ENCODE results near the gene RPL36.

The RPL36 gene

DNA sequence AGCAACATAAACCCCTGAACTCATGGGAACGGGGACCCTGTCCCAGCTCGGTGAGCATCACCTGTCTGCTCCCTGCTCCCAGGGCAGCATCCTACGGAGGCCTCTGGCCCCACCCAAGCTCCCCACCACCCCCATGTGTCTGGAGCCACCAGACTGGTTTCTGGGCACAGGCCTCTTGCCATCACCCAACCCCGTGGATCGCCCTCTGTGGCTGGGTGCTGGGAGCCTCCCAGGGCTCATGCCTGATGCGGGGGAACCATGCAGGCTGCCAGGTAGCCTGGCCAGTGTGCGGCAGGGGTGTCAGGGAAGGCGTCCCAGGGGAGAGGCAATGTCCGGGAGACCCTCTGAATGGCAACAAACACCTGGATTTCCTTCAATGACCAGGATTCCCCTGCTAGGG is 12.5 kb upstream of the RPL36 start:
- H3K9me3 ChIP-seq = no peaks in the 10 kb centered on the region
- H3K27me3 ChIP-seq = no peaks in the 10 kb centered on the region
- peaks cover 0 to 13% (median 0%) of the 10 kb centered on the region in 3 donors for H3K36me3 ChIP-seq
- no peak overlapping the region for H3K27ac ChIP-seq
- intact Hi-C loops (cut with DNase I; ENCODE audit: low total_unique reads) = no loop called here
- H3K4me3 ChIP-seq = no peak overlapping the region
- DNase-seq = no peak
- TF ChIP-seq, protein P1, sequence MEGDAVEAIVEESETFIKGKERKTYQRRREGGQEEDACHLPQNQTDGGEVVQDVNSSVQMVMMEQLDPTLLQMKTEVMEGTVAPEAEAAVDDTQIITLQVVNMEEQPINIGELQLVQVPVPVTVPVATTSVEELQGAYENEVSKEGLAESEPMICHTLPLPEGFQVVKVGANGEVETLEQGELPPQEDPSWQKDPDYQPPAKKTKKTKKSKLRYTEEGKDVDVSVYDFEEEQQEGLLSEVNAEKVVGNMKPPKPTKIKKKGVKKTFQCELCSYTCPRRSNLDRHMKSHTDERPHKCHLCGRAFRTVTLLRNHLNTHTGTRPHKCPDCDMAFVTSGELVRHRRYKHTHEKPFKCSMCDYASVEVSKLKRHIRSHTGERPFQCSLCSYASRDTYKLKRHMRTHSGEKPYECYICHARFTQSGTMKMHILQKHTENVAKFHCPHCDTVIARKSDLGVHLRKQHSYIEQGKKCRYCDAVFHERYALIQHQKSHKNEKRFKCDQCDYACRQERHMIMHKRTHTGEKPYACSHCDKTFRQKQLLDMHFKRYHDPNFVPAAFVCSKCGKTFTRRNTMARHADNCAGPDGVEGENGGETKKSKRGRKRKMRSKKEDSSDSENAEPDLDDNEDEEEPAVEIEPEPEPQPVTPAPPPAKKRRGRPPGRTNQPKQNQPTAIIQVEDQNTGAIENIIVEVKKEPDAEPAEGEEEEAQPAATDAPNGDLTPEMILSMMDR (IDR thresholded peaks at IDR 0.05) = no peak
- peaks cover 0 to 21% (median 14%) of the 10 kb centered on the region in 4 donors for H3K4me1 ChIP-seq

GRCh38 chr19:5678071-5678718 is 11.9 kb upstream of the RPL36 start:
- H3K36me3 ChIP-seq = peaks cover 0 to 13% (median 0%) of the 10 kb centered on the region in 3 donors
- DNase-seq = no peak
- intact Hi-C loops (cut with DNase I; ENCODE audit: low total_unique reads) = no loop called here
- no peak overlapping the region for H3K27ac ChIP-seq
- TF ChIP-seq, protein P1 (IDR thresholded peaks at IDR 0.05) = no peak
- no peak overlapping the region for H3K4me3 ChIP-seq
- H3K27me3 ChIP-seq = no peaks in the 10 kb centered on the region
- H3K4me1 ChIP-seq = peaks cover 0 to 21% (median 14%) of the 10 kb centered on the region in 4 donors
- H3K9me3 ChIP-seq = no peaks in the 10 kb centered on the region

- H3K4me1 ChIP-seq = peaks cover 0 to 21% (median 14%) of the 10 kb centered on the region in 4 donors
- intact Hi-C loops (cut with DNase I; ENCODE audit: low total_unique reads) = no loop called here
- peaks cover 0 to 13% (median 0%) of the 10 kb centered on the region in 3 donors for H3K36me3 ChIP-seq
- no peak for DNase-seq
- TF ChIP-seq, protein P1 (IDR thresholded peaks at IDR 0.05) = no peak
- peak overlapping the region; percentile 87 to 92 for H3K27ac ChIP-seq
- peak overlapping the region; percentile 72 to 78 for H3K4me3 ChIP-seq
- no peaks in the 10 kb centered on the region for H3K27me3 ChIP-seq
- no peaks in the 10 kb centered on the region for H3K9me3 ChIP-seq
These were observed 10.6 kb upstream of the RPL36 start for GRCh38 chr19:5679289-5680083.

GRCh38 chr19:5680084-5680436 is 10.0 kb upstream of the RPL36 start:
- H3K4me1 ChIP-seq = peaks cover 0 to 21% (median 14%) of the 10 kb centered on the region in 4 donors
- intact Hi-C loops (cut with DNase I; ENCODE audit: low total_unique reads) = no loop called here
- H3K27ac ChIP-seq = peak overlapping the region; percentile 87 to 92
- H3K27me3 ChIP-seq = no peaks in the 10 kb centered on the region
- TF ChIP-seq, protein P1 (IDR thresholded peaks at IDR 0.05) = no peak
- peak in 1 of 2 donors; percentile 80 for DNase-seq
- no peaks in the 10 kb centered on the region for H3K9me3 ChIP-seq
- peaks cover 0 to 13% (median 0%) of the 10 kb centered on the region in 3 donors for H3K36me3 ChIP-seq
- peak overlapping the region; percentile 72 to 78 for H3K4me3 ChIP-seq

GRCh38 chr19:5680437-5681368 is 9.4 kb upstream of the RPL36 start, which contains the start of the genes HSD11B1L and MICOS13:
Gene HSD11B1L, plus strand, starts transcription at chr19:5681027. Its CDS starts 3,806 bp downstream, at chr19:5684833.
Gene MICOS13, minus strand, starts transcription at chr19:5680516. Its CDS starts 30 bp downstream, at chr19:5680486.
- Histone ChIP-seq H3K27me3 (no peaks in the 10 kb centered on the region), H3K9me3 (no peaks in the 10 kb centered on the region), H3K4me3 (peak within 1 kb of the TSS; percentile 72 to 78), H3K27ac (peak within 1 kb of the TSS; percentile 87 to 92), H3K36me3 (peaks cover 0 to 13% (median 0%) of the 10 kb centered on the region in 3 donors), H3K4me1 (peaks cover 0 to 21% (median 14%) of the 10 kb centered on the region in 4 donors)
- TF ChIP-seq, protein P1 (IDR thresholded peaks at IDR 0.05) = no peak
- intact Hi-C loops (cut with DNase I; ENCODE audit: low total_unique reads) = no loop called here
- DNase-seq = peak; percentile 99 to 100
